Natural killer cell (primary cell): ENCODE measurements around the gene CCDC78. TPM values are rescaled to one million over a fixed set of nuclear protein-coding genes. Genes with fewer than 3 reads are reported as not detected.

Experiments
- ATAC-seq, 3 donors: fragments of 150-1000 bp in 2 of 3; fragments of 200-7000 bp in 1 of 3; cut with Tn5 transposase; 1 replicate in 1 of 3; 2 replicates in 2 of 3; pipeline ENCODE4 v1.10.0; 2021; ENCODE audit warnings: mild to moderate bottlenecking in 2 of 3, moderate library complexity in 2 of 3
- DNase-seq, 2 donors: peaks; one replicate each; pipeline versions ENCODE4 v3.0.0 to v3.0.0-alpha.2; 2013 to 2021; ENCODE audit warnings: mixed read lengths in 1 of 2
- H3K27ac ChIP-seq: one replicate; pipeline ENCODE4 v1.5.1; 2013; ENCODE audit warnings: mild to moderate bottlenecking, low read length
- H3K27me3 ChIP-seq: one replicate; pipeline ENCODE4 v1.6.1; 2013; ENCODE audit warnings: low read length; ENCODE audit not compliant: control insufficient read depth, insufficient read depth
- H3K36me3 ChIP-seq: one replicate; pipeline ENCODE4 v1.6.1; 2013; ENCODE audit warnings: low read length; ENCODE audit not compliant: control insufficient read depth, insufficient read depth
- H3K4me1 ChIP-seq: one replicate; pipeline ENCODE4 v1.6.1; 2013; ENCODE audit warnings: low read length; ENCODE audit not compliant: control insufficient read depth, insufficient read depth
- H3K4me3 ChIP-seq: one replicate; pipeline ENCODE4 v1.5.1; 2013; ENCODE audit warnings: low read length
- H3K9me3 ChIP-seq: one replicate; pipeline ENCODE4 v1.6.1; 2013; ENCODE audit warnings: low read length; ENCODE audit not compliant: control insufficient read depth, insufficient read depth
- H3K27ac Mint-ChIP-seq, 2 donors: one replicate each; pipeline ENCODE4 v1.8.0; 2022; ENCODE audit warnings: mild to moderate bottlenecking in 2 of 2, mixed read lengths in 2 of 2, moderate library complexity in 1 of 2
- H3K27me3 Mint-ChIP-seq, 2 donors: one replicate each; pipeline ENCODE4 v1.8.0; 2022; ENCODE audit warnings: low read depth in 2 of 2, mixed read lengths in 2 of 2
- H3K36me3 Mint-ChIP-seq: one replicate; pipeline ENCODE4 v1.8.0; 2022; ENCODE audit warnings: mixed read lengths
- H3K4me1 Mint-ChIP-seq, 2 donors: one replicate each; pipeline ENCODE4 v1.8.0; 2022; ENCODE audit warnings: mixed read lengths in 2 of 2
- H3K4me3 Mint-ChIP-seq: one replicate; pipeline ENCODE4 v1.8.0; 2022; ENCODE audit warnings: mild to moderate bottlenecking, moderate library complexity, mixed read lengths
- H3K9me3 Mint-ChIP-seq, 2 donors: one replicate each; pipeline ENCODE4 v1.8.0; 2022; ENCODE audit warnings: mixed read lengths in 2 of 2
- WGBS: methylation state at CpG from one replicate; pipeline ENCODE4 v1.1.7; 2013; ENCODE audit warnings: missing lambda C conversion rate; ENCODE audit not compliant: insufficient coverage; 5-methylcytosine and 5-hydroxymethylcytosine counted together
- intact Hi-C: fragments of 100-400 bp; cut with micrococcal nuclease; formaldehyde crosslinking; loops from one replicate; pipeline ENCODE4 v1.14.2; 2022
- total RNA-seq, 4 donors: library from RNA; stranded (reverse); fragments of 120-200 nt in 1 of 4; gene quantifications; one replicate each; pipeline versions ENCODE4 v1.2.3 to v1.2.4, GENCODE V29; 2013 to 2022
- TF ChIP-seq, protein P1 (sequence below): fragments of 200-600 bp; IDR thresholded peaks from one replicate; pipeline ENCODE4 v1.8.0; 2022; ENCODE audit warnings: antibody characterized with exemption

Gene CCDC78
- total RNA-seq, 3 donors from 2014 or later (not counting 1 experiment from before 2014, with no cell fraction given): 6.2 to 10.0 (median 7.7) TPM

DNA sequence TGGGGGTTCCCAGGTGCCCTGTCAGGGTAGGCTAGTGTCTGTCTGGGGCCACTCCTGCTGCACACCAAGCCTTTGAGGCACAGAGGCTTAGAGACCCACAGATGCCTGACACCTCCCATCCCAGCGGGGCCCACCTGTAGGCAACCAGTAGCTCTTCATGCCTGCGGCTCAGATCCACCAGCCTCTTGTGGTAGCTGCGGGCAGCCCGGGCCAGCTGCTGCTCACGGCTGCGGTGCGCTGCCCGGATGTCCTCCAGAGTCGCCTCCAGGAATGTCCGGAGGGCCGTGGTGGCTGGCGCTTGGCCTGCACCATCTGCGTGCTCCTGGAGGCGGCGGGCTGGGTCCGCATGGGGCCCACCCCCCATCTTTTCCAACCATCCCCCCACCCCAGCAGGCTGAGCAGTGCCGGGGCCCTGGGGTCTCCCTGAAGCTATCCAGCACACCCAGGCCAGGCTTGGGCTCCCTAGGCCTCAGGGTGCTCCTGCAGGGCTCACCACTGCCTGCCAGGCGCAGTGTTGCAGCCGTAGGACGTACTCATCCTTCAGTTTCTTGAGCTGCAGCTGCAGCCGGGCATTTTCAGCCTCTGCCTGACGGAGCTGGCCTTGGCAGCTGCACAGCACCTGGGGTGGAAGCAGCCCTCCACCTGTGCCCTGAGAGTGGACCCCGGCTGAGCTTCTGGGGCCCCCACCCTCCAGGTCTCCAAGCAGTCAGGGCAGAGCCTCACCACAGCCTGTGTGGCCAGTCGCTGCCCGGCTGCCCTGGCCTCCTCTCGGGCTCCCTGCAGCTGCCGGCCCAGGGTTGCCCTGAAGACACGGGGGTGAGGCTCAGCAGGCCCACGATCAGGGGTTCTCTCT lies 1.8 kb downstream of the CCDC78 start:
- Mint-ChIP-seq H3K4me3 (peak overlapping the region; percentile 6), H3K4me1 (peaks cover 0 to 17% of the 10 kb centered on the region in 2 donors), H3K9me3 (no peaks in the 10 kb centered on the region), H3K36me3 (no peaks in the 10 kb centered on the region), H3K27ac (no peak overlapping the region), H3K27me3 (no peaks in the 10 kb centered on the region)
- intact Hi-C loops: no loop called here
- DNase-seq (no peak), ATAC-seq (no peak)
- Histone ChIP-seq H3K4me3 (no peak overlapping the region), H3K27ac (no peak overlapping the region), H3K9me3 (no peaks in the 10 kb centered on the region), H3K36me3 (no peaks in the 10 kb centered on the region), H3K27me3 (no peaks in the 10 kb centered on the region), H3K4me1 (peaks cover 53% of the 10 kb centered on the region)
- TF ChIP-seq, protein P1, sequence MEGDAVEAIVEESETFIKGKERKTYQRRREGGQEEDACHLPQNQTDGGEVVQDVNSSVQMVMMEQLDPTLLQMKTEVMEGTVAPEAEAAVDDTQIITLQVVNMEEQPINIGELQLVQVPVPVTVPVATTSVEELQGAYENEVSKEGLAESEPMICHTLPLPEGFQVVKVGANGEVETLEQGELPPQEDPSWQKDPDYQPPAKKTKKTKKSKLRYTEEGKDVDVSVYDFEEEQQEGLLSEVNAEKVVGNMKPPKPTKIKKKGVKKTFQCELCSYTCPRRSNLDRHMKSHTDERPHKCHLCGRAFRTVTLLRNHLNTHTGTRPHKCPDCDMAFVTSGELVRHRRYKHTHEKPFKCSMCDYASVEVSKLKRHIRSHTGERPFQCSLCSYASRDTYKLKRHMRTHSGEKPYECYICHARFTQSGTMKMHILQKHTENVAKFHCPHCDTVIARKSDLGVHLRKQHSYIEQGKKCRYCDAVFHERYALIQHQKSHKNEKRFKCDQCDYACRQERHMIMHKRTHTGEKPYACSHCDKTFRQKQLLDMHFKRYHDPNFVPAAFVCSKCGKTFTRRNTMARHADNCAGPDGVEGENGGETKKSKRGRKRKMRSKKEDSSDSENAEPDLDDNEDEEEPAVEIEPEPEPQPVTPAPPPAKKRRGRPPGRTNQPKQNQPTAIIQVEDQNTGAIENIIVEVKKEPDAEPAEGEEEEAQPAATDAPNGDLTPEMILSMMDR: no peak
- WGBS: 80% methylated on average over 29 of the region's 29 CpGs

DNA sequence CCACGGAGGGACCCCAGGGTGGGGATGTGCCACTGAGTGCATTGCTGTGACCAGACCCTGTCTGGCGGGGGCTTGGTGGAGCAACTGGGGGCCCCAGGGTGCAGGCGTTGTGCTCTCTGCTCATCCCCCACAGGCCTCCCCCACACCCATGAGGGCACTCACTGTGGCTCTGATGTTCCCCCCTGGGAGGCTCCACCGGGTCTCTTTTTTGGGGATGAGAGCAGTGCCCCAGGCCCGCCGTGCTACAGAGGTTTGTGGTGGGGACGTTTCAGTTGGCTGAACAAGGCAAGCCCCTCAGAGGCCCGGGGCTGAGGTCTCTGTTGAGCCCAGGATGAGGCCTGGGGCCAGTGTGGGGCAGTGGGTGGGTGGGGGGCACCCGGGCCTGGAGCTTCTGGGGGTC lies 2.5 kb downstream of the CCDC78 start:
- 80% methylated on average over 9 of the region's 9 CpGs for WGBS
- ATAC-seq (no peak), DNase-seq (no peak)
- Histone ChIP-seq H3K27ac (no peak overlapping the region), H3K36me3 (no peaks in the 10 kb centered on the region), H3K27me3 (no peaks in the 10 kb centered on the region), H3K4me1 (peaks cover 59% of the 10 kb centered on the region), H3K9me3 (no peaks in the 10 kb centered on the region), H3K4me3 (no peak overlapping the region)
- Mint-ChIP-seq H3K27ac (no peak overlapping the region), H3K9me3 (no peaks in the 10 kb centered on the region), H3K27me3 (no peaks in the 10 kb centered on the region), H3K36me3 (no peaks in the 10 kb centered on the region), H3K4me3 (no peak overlapping the region), H3K4me1 (peaks cover 0 to 23% of the 10 kb centered on the region in 2 donors)
- TF ChIP-seq, protein P1: no peak
- intact Hi-C loops: no loop called here

DNA sequence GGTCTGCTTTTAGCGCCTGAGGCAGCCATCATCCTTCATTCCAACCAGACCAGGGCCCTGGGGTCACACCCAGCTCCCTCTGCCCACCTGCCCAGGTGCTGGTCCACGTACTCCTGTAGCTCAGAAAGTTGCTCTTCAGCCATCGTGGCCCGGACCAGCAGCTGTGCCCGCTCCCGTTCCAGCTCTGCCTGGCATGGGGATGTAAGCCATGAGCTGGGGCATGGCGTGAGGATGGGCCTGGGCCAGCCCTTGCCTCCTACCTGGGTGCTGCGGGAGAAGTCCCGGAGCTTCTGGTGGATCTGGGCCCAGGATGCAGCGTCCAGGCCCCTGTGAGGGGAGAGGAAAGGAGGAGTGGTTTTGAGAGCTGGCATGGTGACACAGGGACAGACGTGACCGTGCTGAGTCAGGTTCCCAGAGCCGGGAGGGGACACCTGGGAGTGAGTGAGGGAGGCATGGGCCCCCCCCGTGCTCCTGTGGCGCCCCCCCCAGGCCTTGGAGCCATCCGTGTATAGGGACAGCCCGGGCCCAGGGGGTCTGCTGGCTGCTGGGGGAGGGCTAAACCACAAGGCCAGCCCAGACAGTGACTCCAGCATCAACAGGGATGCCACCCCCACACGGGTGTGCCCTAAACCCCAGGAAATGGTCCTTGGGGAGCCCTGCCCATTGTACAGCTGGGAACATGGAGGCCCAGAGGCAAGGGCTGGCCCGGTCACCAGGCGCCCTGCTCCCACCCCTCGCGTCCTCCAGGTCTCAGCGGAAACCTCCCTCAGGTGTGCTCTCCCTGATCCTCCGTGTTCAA lies 3.2 kb downstream of the CCDC78 start:
- TF ChIP-seq, protein P1: no peak
- ATAC-seq (no peak), DNase-seq (no peak)
- WGBS: 87% methylated on average over 24 of the region's 24 CpGs
- H3K4me3 ChIP-seq: no peak overlapping the region
- peaks cover 55% of the 10 kb centered on the region for H3K4me1 ChIP-seq
- H3K4me1 Mint-ChIP-seq: peaks cover 0 to 23% of the 10 kb centered on the region in 2 donors
- H3K9me3 Mint-ChIP-seq: no peaks in the 10 kb centered on the region
- peak overlapping the region; percentile 44 to 48 for H3K27ac Mint-ChIP-seq
- no peaks in the 10 kb centered on the region for H3K36me3 Mint-ChIP-seq
- peak overlapping the region; percentile 82 for H3K4me3 Mint-ChIP-seq
- H3K27me3 ChIP-seq: no peaks in the 10 kb centered on the region
- no peak overlapping the region for H3K27ac ChIP-seq
- H3K36me3 ChIP-seq: no peaks in the 10 kb centered on the region
- intact Hi-C loops: no loop called here
- H3K9me3 ChIP-seq: no peaks in the 10 kb centered on the region
- no peaks in the 10 kb centered on the region for H3K27me3 Mint-ChIP-seq
